NK-92 (cell line): ENCODE results near the gene ARHGAP29.
"Not testable (repeated sequence)": the region's sequence is repeated elsewhere in the genome, so short reads cannot be mapped to it uniquely, and the experiment has no call there.

Source experiments
- DNase-seq: peaks from one replicate; lab custom pipeline; 2025; ENCODE audit not compliant: unreplicated experiment; lab: John Stamatoyannopoulos, UW

ARHGAP29 gene

DNA sequence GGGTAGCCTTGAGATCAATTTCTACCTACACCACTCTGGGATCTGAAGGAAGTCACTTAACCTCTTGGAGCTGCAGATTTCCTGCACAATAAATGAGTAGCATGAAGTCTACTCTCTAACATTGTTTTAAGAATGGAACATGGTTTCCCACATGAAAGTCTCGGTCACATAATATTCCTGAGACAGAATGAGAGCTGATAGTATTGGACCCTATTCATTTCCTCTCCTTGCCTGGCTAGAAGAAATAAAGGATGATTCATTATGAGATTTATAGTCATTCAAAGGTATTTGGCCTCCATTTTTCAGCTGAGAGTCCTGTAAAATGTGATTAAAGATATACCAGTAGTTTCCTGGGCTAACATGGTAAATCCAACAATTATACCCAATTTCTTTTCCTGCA is 56.7 kb downstream of the ARHGAP29 start:
- DNase-seq: no peak

DNA sequence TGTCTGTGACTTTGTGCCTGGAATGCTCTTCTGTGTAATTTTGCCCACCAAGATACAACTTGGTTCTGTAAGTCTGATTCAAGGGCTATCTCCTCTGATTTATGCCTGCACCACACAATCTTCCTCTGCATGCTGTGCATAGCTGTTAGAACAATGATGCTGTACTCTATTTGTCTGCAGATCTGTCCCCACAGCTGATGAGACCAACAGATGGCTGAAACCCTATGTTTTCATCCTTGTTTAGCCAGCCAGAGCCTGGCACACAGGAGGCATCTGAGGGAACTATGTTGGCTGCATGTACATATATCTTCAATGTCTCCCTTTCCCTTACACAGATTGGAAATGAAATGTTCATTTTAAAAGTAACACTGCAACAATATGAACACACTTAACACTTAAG is 58.5 kb downstream of the ARHGAP29 start:
- DNase-seq: no peak

DNA sequence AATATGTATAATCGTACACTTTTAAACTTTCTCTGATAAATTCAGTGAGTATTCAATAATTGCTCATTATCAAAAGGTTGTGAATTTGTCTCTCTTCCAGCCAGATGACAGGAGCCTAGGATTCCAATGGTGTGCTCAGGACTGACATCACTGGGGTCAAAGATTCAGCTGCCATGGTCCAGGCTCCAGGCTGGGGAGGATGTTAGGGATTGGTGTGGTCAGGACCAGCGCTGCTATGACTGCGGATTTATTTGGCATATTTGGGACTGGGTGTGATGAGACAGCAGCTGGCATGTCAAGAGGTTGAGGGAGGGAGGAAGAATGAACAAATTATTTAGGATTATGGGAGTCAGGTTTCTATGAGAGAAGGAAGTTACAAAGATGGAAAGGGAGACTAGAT is 68.3 kb downstream of the ARHGAP29 start:
- no peak for DNase-seq

DNA sequence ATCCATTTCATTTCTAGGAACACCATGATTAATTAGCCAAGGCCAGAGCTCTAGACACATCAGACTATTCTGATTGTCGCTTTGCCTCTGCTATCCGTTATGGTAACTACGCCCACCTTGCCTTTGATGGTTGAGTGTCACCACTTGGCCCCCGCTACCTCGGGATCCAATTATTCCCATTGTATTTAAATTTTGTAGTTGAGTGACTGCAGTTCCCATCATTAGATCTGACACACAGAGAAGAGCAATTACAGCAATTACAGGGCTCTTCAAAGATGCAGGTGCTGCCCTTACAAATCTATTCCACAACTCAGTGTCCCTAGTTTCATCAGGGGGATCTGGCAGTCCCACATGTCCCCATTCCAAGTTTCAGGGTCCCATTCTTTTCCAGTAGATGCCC is 71.5 kb downstream of the ARHGAP29 start:
- no peak for DNase-seq

DNA sequence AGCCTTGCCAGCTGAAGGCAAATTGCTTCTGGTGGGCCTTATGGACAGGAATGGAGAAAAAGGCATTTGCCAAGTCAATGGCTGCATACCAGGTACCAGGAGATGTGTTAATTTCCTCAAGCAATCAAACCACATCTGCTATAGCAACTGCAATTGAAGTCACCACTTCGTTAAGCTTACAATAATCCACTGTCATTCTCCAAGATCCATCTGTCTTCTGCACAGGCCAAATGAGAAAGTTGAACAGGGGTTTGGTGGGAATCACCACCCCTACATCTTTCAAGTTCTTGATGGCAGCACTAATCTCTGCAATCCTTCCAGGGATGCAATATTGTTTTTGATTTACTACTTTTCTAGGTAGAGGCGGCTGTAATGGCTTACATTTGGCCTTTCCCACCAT is 72.5 kb downstream of the ARHGAP29 start:
- DNase-seq: not testable (repeated sequence)

DNA sequence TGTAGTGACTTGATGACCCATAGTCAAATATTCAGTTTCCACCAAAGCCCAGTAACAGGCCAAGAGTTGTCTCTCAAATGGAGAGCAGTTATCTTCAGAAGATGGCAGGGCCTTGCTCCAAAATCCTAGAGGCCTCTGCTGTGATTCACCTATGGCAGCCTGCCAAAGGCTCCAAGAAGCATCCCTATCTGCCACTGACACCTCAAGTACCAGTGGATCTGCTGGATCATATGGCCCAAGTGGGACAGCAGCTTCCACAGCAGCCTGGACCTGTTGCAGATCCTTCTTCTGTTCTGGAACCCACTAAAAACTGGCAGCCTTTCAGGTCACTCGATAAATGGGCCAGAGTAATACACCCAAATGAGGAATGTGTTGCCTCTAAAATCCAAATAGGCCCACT is 73.3 kb downstream of the ARHGAP29 start:
- not testable (repeated sequence) for DNase-seq

DNA sequence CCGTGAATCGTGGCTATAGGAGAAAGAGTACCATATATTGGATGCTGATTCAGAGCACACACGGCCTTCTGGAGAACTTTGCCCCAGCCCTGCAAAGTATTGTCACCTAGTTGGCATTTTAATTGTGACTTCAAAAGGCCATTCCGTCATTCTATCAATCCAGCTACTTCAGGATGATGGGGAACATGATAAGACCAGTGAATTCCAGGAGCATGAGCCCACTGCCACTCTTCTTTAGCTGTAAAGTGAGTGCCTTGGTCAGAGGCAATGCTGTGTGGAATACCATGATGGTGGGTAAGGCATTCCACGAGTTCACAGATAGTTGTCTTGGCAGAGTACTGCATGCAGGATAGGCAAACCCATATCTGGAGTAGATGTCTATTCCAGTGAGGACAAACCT is 74.1 kb downstream of the ARHGAP29 start:
- DNase-seq: not testable (repeated sequence)

DNA sequence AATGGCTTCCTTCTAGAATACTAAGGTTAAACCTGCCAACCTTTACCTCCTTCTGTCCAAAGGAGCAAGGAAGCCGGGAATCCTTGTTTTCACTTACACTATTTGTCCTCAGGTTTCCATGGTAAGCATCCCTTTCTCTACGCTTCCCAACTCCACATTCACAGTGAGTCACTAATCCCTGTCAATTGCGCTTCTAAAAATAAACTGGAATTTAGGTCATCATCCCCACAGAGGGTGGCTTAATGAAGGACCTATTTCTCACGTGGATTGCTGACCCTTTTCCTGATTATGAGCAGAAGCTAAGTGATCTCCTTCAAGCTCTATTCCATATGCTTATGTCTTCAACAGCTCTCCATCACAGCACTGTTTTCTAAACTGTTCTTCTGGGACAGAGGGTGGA is 76.6 kb downstream of the ARHGAP29 start:
- DNase-seq: no peak

DNA sequence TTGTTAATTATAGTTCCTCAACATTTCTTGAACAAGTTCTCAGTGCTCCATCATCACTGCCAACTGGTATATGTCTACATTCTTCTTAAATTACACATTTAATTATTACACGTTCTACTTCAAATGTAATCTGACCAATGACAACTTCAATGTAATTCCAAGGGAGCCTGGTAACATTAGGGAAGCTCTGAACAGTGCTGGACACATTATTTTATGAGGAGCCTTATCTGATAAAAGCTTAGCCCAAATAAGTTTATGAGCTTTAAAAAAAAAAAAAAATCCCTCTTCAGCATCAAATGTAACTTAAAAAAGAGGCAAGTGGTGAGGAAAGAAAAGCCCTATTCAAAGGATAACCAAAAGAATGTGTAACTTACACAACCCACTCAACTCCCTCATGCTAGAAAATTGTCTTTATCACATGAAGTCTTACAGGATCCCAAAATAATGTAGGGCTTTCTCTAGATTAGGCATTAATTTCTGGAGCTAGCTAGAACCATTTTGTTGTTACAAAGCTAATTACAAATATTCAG is 81.2 kb downstream of the ARHGAP29 start:
- DNase-seq: no peak

DNA sequence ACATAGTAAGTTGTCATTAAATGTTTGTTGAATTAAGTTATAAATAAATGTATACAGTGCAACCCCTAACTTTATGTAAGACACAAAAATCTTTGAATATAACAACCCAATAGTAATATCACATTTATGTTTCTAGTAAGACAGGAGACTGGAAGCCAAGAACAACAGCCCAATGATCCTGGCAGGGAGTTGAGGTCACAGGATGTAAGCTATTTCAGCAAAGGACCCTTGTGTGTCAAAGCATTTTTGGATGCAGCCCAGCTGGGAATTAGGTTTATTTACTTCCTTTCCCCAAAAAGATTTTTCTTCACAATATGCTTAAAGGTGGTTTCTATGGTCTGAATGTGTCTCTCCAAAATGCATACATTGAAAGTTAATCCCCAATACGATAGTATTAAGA is 82.4 kb downstream of the ARHGAP29 start:
- no peak for DNase-seq

DNA sequence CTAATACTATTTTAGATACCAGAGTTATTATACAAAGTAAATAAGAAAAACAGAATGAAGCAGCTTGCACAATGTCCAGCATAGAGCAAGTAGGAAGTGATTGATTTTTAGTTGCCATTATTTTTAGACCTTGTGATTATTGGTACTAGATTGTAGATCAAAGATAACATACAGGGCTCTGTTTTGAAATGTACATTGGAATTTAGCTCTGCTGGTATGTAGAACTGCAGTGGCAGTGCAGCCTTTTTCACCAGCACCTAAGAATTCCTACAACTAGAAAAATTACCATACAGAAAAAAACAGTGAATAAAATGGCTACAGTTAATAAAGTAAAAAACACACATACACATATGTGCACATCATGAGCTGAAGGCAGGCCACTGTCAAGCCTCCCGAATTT is 84.3 kb downstream of the ARHGAP29 start:
- DNase-seq: no peak

DNA sequence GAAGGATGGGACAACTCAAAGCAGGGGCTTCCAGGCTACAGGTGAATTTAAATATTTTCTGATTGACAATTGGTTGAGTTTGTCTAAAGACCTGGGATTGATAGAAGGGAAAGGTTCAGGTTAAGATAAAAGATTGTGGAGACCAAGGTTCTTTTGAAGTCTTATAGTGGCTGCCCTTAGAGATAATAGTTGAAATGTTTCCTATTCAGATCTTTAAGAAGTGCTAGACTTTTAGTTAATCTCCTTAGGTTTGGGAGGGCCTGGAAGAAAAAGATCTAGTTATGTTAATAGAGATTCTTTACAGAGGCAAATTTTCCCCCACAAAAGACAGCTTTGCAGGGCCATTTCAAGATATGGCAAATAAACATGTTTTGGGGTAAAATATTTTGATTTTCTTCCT is 88.2 kb downstream of the ARHGAP29 start:
- DNase-seq: not testable (repeated sequence)

DNA sequence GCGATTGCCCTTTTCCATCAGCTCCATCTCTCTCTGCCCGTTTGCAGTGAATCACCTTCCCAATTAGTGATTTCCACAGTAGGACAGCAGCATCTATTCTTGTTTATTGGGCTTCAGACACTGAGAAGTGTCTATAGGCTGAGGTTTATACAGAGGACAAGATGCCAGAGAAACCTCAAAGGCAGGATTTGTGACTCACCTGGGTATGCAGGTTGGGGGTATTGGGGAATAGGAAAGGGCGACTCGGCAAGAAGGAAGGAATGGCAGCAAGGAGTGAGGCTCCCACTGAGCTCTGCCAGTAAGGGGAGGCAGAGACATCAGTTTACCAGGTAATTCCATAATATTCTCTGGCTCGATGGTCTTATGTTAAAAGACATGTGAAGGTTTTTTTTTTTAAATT is 91.1 kb downstream of the ARHGAP29 start:
- DNase-seq: no peak

DNA sequence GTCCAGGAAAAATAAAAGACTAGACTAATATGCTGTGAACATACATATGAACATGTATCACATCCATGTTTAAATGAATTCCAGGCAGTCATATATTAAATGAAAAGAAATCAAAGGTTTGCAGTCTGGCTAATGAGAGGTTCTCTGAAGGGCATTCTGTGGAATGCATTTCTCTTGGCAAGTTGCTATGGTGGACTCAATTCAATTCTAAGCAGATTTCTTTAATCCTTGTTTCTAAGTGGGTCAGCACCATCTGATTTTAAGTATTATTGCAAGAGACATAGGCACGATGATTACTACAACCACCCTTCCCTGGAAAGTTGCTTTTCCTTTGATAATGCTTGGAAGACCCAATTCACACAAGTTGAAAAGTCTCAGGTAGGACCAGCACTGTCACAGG is 92.5 kb downstream of the ARHGAP29 start:
- no peak for DNase-seq

DNA sequence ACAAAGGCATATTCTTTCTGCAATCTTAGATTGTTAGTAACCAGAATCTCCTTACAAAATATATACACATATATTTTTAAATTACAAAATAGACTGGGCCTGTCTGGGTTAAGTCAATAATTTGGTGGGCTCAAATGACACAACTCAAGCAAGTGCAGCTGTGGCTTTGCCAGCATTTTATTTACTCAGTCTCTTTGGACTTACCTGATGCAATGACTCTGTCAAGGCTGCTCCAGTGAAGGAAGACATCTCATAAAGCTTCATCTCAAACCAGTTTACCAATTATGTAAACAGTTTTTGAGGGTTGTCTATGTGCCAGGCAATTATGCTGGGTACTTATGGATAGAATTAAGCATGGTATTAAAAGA is 93.6 kb downstream of the ARHGAP29 start:
- no peak for DNase-seq

DNA sequence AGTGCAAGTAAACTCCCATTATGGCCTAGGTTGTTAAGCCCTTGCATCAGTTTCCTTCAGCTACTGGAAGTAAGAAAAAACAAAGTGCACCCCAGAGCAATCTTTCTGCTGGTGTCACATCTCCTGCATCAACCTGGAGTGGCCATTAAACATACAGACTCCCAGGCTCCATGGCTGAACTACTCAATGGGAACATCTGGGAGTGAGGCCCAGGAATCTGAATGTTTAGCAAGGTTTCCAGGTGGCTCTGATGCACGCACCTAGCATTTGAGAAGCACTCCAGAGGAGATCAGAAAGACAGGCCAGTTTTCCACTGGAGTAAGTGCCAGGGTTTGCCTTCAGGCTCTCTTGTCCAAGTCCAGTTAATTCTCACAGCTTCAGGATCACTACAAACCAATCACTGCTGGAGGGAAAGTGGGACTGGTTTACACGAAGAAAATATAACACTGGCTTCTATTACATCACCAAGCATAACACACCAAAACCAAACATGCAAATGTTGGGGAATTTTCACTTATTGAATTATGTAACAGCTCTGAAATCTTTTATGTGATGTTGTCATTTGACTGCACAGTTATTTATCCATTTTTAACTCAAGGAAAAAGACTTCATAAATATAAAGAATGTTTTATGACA is 94.1 kb downstream of the ARHGAP29 start:
- DNase-seq: no peak

DNA sequence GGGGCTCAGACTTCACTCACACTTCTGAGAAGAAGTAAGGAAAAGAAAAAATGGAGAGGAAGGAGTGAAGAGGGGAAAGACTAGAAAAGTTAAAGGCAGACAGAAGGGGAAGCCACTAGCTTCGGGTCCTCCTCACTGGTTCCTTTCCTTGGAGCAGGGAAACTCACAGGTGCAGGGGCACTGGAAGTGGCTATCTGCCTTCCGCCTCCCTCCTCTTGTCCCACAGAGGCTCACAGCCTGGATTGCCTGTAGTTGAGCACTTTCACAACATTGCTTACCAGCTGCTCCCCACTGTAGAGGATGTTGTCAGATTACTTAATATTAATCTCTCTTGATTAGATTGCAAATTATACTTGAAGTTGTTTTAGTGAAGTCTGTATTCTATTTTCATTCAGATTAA is 94.8 kb downstream of the ARHGAP29 start:
- DNase-seq: no peak

DNA sequence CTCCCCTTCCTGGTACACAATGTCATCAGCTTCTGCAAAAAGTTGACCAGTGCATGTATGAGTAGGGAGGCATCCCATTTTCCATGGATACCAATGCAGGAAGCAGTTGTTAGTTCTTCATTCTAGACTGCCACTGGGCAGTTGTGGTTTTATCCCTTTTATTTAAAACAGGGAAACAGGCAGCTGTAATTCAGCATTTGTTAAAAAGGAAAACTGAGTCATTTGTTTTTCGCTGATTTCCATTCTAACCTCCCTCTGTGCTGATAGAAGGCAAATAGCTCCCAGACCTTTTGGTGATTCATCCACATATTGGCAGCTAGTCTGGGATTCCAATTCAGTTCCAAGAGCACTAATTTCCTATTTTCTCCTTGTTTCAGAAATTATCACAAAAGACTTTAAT is 95.4 kb downstream of the ARHGAP29 start:
- DNase-seq: no peak

DNA sequence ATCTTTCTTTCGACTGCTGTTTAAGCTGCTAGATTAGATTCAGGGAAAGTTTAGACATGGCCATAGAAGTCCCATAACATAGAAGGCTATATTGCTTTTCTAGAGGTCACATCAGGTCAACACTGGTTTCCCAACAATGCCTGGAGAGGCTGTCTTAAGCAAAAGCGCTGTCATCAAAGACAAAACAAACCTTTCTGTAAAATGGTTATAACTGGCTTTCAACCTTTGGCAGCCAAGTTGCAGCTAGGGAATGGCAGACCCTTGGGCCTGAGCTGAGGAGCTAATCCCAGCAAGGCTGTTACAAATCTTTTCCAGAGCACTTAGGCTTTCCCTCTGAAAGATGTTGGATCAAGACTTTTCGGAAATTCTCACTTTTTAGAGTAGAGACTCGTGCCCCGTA is 105.3 kb downstream of the ARHGAP29 start:
- no peak for DNase-seq

DNA sequence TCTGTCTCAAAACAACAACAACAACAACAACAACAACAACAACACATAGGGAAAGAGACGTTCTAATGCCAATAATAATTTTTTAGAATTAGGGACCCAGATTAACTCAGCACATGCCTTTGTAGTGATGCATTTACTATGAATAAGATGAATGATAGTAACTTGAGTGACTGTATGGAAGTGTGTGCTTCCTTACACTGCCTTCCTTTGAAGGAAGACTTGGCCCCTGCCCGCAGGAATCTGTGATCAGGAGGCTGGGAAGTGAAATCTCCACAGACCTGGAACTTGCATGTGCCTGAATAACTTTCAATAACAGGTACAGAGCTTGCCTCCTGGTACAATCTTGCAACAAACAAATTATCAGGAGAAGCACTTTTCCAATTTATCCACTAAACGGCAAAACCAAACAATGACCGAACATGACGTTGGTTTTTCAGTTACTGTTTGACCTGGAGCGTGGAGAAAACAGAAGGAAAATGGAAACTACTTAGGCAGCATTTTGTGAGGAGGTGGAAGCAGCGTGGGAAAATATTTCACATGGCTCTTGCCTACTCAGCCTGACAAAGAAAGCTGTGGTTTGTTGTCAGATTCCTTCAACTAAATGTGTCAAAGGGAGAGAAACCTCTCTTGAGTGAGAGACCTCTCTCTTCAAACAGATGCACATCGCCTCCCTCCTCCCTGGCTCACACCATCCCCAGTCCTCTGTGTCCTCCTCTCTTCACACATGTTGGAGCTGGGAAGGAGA is 106.4 kb downstream of the ARHGAP29 start:
- no peak for DNase-seq

DNA sequence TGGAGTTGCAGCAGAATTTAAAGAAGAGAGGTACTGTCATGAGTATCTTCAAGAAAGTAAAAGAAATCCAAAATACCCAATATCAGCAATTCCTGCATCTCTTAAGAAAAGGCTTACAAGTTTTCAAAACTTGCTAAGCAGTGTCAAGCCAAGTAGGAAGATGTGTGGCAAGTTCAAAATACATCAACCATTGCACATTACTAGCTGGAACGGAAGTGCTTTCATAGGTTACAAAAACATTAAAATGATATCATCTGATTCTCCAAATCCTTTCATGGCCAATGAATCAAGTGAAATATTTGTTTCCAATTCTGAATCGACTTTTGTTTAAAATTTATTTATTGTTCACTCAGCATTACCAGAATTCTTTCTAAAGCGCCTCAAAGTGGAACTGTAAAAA is 110.7 kb downstream of the ARHGAP29 start:
- no peak for DNase-seq

DNA sequence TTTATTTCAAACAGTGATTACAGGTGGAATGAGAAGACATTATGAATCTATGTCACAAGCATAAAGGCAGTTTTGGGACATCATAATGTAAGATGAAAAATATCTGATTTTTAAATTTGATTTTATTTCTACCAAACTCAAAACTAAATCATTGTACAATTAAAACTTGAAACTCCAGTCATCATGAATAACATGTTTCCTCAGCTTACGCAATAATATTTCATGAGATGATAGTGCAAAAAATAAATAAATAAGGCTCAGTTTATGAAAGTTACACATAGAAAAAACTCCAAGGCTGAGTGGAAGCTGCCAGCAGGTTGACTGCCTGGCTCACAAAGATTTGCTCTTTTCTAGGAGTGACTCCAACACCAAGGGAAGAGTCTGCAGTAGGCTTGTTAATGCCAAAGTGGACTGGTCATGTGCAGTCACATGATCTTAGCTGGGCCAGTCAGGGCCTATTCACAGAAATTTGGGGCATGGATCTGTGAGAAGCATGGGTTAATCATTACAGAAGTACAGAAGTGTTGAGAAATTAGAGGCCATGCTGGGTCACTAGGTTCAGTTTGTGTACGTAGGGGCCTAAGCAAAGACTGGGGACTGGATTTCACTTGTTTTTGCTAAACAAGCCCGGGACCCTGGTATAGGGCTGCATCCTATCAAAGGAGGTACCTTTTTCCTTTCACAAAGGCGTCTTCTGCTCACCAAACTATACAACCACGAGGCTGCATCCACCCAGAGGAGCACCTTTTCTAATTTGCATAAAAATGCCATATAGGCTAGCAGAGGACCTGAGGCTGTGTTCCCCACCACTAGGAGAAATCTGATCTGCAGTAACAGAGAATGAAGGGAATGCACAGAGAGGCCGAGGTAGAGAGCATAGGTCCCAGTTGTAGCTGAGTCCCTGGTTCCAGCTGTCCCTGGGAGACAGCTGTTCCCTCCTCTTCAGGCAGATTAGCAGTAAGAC is 111.6 kb downstream of the ARHGAP29 start:
- no peak for DNase-seq
